Effector memory CD4-positive, alpha-beta T cell (primary cell): ENCODE measurements around the gene BAD.
"Not testable (repeated sequence)": the region's sequence is repeated elsewhere in the genome, so short reads cannot be mapped to it uniquely, and the experiment has no call there.

Experiments used
- DNase-seq, 3 donors: peaks; one replicate each; pipeline ENCODE4 v3.0.0-alpha.2; 2020
- H3K27ac ChIP-seq: 2 replicates; pipeline ENCODE4 v1.7.0; 2013; ENCODE audit warnings: mild to moderate bottlenecking, low read length, moderate library complexity; ENCODE audit not compliant: insufficient read depth, poor library complexity, severe bottlenecking
- H3K27me3 ChIP-seq: replicated peaks from 2 replicates; pipeline ENCODE4 v1.7.0; 2013; ENCODE audit warnings: mild to moderate bottlenecking, low read length; ENCODE audit not compliant: insufficient read depth, control insufficient read depth, poor library complexity, severe bottlenecking
- H3K36me3 ChIP-seq: 2 replicates; pipeline ENCODE4 v1.7.0; 2013; ENCODE audit warnings: mild to moderate bottlenecking, low read length, moderate library complexity; ENCODE audit not compliant: control insufficient read depth, insufficient read depth
- H3K4me1 ChIP-seq: 2 replicates; pipeline ENCODE4 v1.7.0; 2013; ENCODE audit warnings: low read length, mild to moderate bottlenecking; ENCODE audit not compliant: control insufficient read depth, insufficient read depth, poor library complexity, severe bottlenecking
- H3K4me3 ChIP-seq: 2 replicates; pipeline ENCODE4 v1.7.0; 2013; ENCODE audit warnings: low read length, low read depth, mild to moderate bottlenecking; ENCODE audit not compliant: insufficient read depth, poor library complexity, severe bottlenecking
- H3K9me3 ChIP-seq: 2 replicates; pipeline ENCODE4 v1.7.0; 2013; ENCODE audit warnings: mild to moderate bottlenecking, low read length, moderate library complexity; ENCODE audit not compliant: control insufficient read depth

BAD gene

DNA sequence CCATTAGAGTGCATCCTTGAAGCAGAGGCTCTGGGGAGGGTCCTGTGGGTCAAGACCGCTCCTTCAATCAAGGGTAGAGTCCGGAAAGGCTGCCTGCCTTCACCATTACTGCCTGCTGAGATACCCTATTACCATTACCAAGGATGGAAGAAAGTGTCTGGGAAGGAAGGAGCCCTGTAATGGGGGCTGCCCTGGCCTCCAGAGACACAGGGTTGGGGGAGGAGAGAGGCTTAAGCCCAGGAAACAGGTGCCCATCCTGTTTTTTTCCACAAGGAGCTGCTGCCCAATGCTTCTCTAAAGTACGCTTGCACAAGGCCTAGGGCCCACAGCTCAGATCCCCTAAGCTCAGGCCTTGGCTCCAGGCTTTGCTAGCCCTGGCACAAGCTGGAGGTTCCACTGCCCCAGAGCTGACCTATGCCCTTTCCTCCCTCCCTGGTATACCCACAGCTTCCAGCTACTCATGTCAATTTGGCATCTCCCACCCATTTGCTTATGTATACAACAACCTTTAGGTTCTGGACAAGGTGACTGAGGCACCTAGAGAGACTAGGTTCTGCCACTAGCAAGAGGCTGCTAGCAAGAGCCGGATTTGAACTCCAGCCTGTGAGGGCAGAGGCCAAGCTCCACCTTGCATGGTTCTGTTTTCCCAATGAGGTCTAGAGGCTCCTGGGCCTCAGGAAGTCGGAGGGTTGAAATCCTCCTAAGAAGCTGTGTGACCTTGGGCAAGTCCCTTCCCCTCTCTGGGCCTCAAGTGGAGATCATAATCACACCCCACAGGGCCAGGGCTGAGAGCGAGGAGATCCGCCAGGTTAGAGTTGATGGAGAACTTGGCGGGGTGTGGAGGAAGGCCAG, 34.7 kb downstream of the BAD start:
- peaks cover 44% of the 10 kb centered on the region for H3K4me1 ChIP-seq
- H3K4me3 ChIP-seq: no peak overlapping the region
- no peaks in the 10 kb centered on the region for H3K9me3 ChIP-seq
- H3K36me3 ChIP-seq: no peaks in the 10 kb centered on the region
- DNase-seq: no peak
- H3K27ac ChIP-seq: no peak overlapping the region
- H3K27me3 ChIP-seq: no peaks in the 10 kb centered on the region

GRCh38 chr11:64249038-64249437, 35.4 kb downstream of the BAD start:
- Histone ChIP-seq H3K4me3 (no peak overlapping the region), H3K36me3 (no peaks in the 10 kb centered on the region), H3K4me1 (peaks cover 46% of the 10 kb centered on the region), H3K9me3 (no peaks in the 10 kb centered on the region), H3K27me3 (no peaks in the 10 kb centered on the region), H3K27ac (no peak overlapping the region)
- DNase-seq: no peak

GRCh38 chr11:64248578-64248977, 35.9 kb downstream of the BAD start:
- DNase-seq: no peak
- Histone ChIP-seq H3K27ac (no peak overlapping the region), H3K4me1 (peaks cover 46% of the 10 kb centered on the region), H3K9me3 (no peaks in the 10 kb centered on the region), H3K36me3 (no peaks in the 10 kb centered on the region), H3K27me3 (no peaks in the 10 kb centered on the region), H3K4me3 (no peak overlapping the region)

GRCh38 chr11:64247729-64248531, 36.5 kb downstream of the BAD start:
- Histone ChIP-seq H3K36me3 (no peaks in the 10 kb centered on the region), H3K9me3 (no peaks in the 10 kb centered on the region), H3K4me3 (peak overlapping the region; percentile 78), H3K27me3 (no peaks in the 10 kb centered on the region), H3K27ac (no peak overlapping the region), H3K4me1 (peaks cover 46% of the 10 kb centered on the region)
- no peak for DNase-seq

DNA sequence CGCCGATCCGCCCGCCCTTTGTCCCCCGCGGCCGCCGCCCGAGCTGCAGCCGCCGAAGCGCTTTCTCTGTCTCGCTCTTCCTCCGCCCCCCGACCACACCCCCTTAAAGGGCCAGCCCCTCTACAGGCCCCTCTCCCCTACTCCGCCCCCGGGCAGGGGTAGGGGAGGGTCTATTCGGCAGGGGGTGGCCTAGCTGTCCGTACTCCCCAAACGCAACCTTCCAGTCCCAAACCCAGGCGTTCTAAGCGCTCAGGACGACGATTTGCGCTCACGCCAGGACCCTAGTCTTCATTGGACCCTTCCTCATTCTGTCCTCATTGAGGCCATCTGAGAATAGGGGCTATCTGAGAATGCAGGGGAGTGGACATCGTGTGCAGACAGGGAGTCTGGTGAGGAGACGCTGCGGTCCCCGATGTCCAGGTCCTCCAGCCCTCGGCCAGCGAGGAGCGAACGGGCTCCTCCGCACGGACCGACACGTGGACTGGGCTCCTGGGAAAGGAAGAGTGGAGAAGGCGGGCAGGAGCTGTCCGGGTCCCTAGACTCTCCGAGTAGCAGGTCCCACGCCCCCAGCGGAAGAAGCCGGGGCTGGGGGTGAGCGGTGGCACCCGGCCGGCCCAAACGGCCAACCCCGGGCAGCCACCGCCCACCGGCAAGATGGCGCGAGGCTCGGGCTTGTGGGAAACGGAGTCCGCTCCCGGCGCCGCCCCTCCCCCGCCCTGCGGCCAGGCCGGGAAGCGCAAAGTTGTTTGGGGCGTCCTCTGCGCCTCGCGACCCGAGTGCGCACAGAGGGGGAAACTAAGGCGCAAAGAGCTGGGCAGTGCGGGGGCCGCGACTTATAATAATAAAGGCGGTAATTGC, 37.4 kb downstream of the BAD start, which contains the start of gene PPP1R14B:
TSS of gene PPP1R14B (minus strand) at position 73 of the 858 bp plus-strand sequence. CDS start 270 bp downstream, outside the sequence.
- peak; percentile 61 to 69 (median 63) for DNase-seq
- Histone ChIP-seq H3K4me1 (peaks cover 44% of the 10 kb centered on the region), H3K4me3 (peak within 1 kb of the TSS; percentile 78), H3K36me3 (no peaks in the 10 kb centered on the region), H3K27me3 (no peaks in the 10 kb centered on the region), H3K27ac (peak within 1 kb of the TSS; percentile 66), H3K9me3 (no peaks in the 10 kb centered on the region)

DNA sequence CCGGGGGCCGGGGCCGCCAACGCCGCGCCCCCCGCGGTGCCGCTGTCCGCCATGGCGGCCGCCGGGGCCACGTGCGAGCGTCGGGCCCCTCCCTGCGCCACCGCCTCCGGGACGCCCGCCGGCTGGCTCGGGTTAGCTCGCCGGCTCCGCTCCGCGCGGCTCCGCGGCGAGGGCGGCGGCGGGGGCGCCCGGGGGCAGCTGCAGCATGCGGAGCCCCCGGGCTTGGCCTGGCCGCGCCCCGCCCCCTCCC, 37.9 kb downstream of the BAD start:
- Histone ChIP-seq H3K4me3 (peak overlapping the region; percentile 78), H3K4me1 (peaks cover 42% of the 10 kb centered on the region)
- not testable (repeated sequence) for H3K27me3 ChIP-seq, DNase-seq, H3K27ac ChIP-seq, H3K9me3 ChIP-seq, H3K36me3 ChIP-seq

DNA sequence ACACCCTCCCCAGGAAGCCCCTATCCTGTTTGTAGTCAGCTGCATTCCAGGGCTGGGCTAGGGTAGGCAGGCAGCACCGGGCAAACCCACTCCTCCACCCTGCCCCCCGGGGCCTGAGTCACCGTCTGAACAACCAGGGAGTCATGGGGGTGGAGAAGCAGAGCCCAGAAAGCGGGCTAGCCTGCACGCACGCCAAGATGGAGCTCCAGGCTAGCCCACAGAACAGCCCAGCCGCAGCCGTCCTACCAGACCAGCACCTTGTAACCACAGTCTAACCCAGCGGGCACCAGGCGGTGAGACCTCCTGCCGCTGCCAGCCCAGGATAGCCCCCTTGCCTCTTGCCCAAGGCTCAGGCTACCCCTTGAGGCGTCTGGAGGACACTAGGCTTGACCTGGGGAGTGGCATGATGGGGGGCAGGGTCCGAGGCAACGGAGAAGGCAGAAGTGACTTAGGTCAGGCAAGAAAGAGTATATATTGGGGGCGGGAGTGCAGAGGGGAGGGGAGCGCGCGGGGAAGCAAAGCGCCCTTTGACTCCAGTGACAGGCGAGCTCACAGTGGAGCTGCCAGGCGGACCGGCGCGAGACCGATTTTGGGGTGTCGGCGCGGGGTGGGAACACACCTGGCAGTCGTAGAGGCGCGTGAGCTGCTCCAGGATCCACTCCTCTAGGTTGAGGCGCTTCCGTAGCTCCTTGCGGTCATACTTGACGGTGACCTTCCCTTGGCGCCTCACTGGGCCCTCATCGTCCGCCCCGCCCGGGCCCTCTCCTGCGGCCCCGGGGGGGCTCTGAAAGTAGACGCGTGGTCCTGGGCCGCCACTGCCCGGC, 38.5 kb downstream of the BAD start:
- Histone ChIP-seq H3K27me3 (no peaks in the 10 kb centered on the region), H3K36me3 (no peaks in the 10 kb centered on the region), H3K27ac (peak overlapping the region; percentile 66), H3K4me1 (peaks cover 41% of the 10 kb centered on the region), H3K4me3 (peak overlapping the region; percentile 63), H3K9me3 (no peaks in the 10 kb centered on the region)
- peak; percentile 35 to 71 (median 64) for DNase-seq

DNA sequence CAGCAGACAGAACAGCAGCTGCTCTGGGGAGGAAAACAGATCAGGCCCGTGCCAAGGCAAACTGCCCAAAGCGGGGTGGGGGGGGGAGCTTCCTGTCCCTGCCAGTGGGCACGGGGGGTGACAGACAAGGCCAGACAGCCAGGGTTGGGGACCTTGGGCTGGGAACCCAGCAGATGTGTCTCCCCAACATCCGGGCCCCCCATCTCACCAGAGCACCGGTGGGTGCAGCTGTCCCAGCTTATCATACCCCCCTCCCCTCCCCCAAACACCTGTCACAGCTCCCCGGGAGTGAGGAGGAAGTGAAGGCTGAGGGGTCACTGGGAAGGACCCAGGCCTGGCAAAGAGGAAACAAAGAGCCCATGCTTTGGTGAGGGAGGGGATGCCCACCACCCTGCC, 39.1 kb downstream of the BAD start:
- Histone ChIP-seq H3K4me3 (peak overlapping the region; percentile 20), H3K36me3 (no peaks in the 10 kb centered on the region), H3K4me1 (peaks cover 38% of the 10 kb centered on the region), H3K9me3 (no peaks in the 10 kb centered on the region), H3K27me3 (no peaks in the 10 kb centered on the region), H3K27ac (peak overlapping the region; percentile 66)
- peak; percentile 24 to 50 (median 36) for DNase-seq

GRCh38 chr11:64244966-64245365, 39.5 kb downstream of the BAD start:
- H3K9me3 ChIP-seq: no peaks in the 10 kb centered on the region
- no peaks in the 10 kb centered on the region for H3K27me3 ChIP-seq
- no peak for DNase-seq
- H3K4me1 ChIP-seq: peaks cover 38% of the 10 kb centered on the region
- H3K27ac ChIP-seq: peak overlapping the region; percentile 66
- peak overlapping the region; percentile 20 for H3K4me3 ChIP-seq
- H3K36me3 ChIP-seq: no peaks in the 10 kb centered on the region
